ENCODE results near the gene MYPOP. TPM values are rescaled to one million over a fixed set of nuclear protein-coding genes. Genes with fewer than 3 reads are reported as not detected.
A peak's percentile ranks its signal among the peaks of the same experiment; 100 is the strongest.

The MYPOP gene
- total and polyA plus RNA-seq, 10 of the 15 experiments (the other 5 are each of a cell fraction or from before 2014, with no cell fraction given): 0.47 to 9.4 (median 1.4) TPM

DNA sequence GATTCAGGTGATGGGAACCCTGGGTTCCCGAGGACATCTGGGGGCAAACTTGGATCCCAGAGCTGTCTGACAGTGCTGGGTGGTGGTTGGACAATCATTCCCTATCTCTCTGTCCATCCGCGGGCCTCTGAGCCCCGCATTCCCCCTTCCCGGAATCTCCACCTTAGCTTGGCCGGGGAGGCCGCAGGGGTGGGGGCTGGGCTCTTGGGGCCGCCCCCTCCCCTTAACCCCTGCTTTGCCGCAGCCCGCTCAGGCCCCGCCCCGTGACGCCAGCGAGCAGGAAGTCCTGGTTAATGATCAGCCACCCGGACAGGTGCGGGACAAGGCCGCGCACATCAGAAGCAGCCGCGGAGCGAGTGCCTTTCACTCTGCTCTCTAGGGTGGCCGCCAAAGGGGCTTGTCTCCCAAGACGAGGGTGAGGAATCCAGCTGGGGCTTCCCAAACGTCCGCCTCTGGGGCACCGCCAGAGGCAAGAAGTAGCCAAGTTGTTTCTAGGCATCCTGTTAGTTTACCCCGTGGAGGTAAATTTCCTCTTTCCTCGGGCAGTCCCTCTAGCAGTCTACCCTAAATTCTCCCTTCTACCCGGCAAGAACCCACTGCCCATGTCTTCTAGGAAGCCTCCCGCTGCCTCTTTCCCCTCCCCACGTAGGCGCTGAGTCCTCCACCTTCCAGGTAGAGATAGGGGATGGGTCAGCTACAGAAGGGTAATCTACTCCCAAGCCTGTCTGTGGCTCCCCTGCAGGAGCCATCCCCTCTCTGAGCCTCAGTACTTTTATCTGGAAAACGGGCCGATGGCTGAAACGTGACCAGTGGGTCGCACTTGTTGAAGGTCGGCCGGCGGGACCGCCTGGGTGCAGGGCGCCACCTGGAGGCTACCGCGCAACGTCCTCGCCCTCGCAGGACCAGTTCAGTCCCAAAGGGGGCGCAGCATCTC lies 19.5 kb downstream of the MYPOP start (continued):
- TF ChIP-seq, protein P1, sequence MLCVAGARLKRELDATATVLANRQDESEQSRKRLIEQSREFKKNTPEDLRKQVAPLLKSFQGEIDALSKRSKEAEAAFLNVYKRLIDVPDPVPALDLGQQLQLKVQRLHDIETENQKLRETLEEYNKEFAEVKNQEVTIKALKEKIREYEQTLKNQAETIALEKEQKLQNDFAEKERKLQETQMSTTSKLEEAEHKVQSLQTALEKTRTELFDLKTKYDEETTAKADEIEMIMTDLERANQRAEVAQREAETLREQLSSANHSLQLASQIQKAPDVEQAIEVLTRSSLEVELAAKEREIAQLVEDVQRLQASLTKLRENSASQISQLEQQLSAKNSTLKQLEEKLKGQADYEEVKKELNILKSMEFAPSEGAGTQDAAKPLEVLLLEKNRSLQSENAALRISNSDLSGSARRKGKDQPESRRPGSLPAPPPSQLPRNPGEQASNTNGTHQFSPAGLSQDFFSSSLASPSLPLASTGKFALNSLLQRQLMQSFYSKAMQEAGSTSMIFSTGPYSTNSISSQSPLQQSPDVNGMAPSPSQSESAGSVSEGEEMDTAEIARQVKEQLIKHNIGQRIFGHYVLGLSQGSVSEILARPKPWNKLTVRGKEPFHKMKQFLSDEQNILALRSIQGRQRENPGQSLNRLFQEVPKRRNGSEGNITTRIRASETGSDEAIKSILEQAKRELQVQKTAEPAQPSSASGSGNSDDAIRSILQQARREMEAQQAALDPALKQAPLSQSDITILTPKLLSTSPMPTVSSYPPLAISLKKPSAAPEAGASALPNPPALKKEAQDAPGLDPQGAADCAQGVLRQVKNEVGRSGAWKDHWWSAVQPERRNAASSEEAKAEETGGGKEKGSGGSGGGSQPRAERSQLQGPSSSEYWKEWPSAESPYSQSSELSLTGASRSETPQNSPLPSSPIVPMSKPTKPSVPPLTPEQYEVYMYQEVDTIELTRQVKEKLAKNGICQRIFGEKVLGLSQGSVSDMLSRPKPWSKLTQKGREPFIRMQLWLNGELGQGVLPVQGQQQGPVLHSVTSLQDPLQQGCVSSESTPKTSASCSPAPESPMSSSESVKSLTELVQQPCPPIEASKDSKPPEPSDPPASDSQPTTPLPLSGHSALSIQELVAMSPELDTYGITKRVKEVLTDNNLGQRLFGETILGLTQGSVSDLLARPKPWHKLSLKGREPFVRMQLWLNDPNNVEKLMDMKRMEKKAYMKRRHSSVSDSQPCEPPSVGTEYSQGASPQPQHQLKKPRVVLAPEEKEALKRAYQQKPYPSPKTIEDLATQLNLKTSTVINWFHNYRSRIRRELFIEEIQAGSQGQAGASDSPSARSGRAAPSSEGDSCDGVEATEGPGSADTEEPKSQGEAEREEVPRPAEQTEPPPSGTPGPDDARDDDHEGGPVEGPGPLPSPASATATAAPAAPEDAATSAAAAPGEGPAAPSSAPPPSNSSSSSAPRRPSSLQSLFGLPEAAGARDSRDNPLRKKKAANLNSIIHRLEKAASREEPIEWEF (IDR thresholded peaks at IDR 0.05; ENCODE audit: insufficient replicate concordance, low read depth, low read length): no peak
- TF ChIP-seq SRF (IDR thresholded peaks at IDR 0.05; ENCODE audit: low read depth in 2 of 2, low read length in 2 of 2) (no peak), FOXM1 (IDR thresholded peaks at IDR 0.05; ENCODE audit: low read depth, low read length) (peak; percentile 71), RAD51 (IDR thresholded peaks at IDR 0.05) (peak; percentile 13; the same call in 1 of the 2 replicates), ZNF384 (IDR thresholded peaks at IDR 0.05; ENCODE audit: borderline replicate concordance, low read depth, low read length) (peak; percentile 89), FOS (IDR thresholded peaks at IDR 0.05; ENCODE audit: borderline replicate concordance, extremely low read depth, insufficient read length) (no peak), NRF1 (conservative IDR thresholded peaks at IDR 0.05; ENCODE audit: low read depth, low read length) (no peak), HDGF (IDR thresholded peaks at IDR 0.05) (peak; percentile 11; the same call in 1 of the 2 replicates), ZNF274 (IDR thresholded peaks at IDR 0.05; ENCODE audit: insufficient read depth, insufficient read length) (no peak), SMARCA5 (IDR thresholded peaks at IDR 0.05) (peak; percentile 99), MYC (IDR thresholded peaks at IDR 0.05; ENCODE audit: insufficient read depth, insufficient read length, insufficient replicate concordance, low read length, severe bottlenecking) (no peak), ESRRA (IDR thresholded peaks at IDR 0.05; ENCODE audit: low read length) (peak; percentile 88)
- TF ChIP-seq, protein P2, sequence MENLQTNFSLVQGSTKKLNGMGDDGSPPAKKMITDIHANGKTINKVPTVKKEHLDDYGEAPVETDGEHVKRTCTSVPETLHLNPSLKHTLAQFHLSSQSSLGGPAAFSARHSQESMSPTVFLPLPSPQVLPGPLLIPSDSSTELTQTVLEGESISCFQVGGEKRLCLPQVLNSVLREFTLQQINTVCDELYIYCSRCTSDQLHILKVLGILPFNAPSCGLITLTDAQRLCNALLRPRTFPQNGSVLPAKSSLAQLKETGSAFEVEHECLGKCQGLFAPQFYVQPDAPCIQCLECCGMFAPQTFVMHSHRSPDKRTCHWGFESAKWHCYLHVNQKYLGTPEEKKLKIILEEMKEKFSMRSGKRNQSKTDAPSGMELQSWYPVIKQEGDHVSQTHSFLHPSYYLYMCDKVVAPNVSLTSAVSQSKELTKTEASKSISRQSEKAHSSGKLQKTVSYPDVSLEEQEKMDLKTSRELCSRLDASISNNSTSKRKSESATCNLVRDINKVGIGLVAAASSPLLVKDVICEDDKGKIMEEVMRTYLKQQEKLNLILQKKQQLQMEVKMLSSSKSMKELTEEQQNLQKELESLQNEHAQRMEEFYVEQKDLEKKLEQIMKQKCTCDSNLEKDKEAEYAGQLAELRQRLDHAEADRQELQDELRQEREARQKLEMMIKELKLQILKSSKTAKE (IDR thresholded peaks at IDR 0.05; ENCODE audit: low read depth, poor library complexity, severe bottlenecking): peak; percentile 28
- TF ChIP-seq, protein P3, sequence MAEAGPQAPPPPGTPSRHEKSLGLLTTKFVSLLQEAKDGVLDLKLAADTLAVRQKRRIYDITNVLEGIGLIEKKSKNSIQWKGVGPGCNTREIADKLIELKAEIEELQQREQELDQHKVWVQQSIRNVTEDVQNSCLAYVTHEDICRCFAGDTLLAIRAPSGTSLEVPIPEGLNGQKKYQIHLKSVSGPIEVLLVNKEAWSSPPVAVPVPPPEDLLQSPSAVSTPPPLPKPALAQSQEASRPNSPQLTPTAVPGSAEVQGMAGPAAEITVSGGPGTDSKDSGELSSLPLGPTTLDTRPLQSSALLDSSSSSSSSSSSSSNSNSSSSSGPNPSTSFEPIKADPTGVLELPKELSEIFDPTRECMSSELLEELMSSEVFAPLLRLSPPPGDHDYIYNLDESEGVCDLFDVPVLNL (IDR thresholded peaks at IDR 0.05; ENCODE audit: low read depth, low read length): no peak
- TF ChIP-seq, protein P4, sequence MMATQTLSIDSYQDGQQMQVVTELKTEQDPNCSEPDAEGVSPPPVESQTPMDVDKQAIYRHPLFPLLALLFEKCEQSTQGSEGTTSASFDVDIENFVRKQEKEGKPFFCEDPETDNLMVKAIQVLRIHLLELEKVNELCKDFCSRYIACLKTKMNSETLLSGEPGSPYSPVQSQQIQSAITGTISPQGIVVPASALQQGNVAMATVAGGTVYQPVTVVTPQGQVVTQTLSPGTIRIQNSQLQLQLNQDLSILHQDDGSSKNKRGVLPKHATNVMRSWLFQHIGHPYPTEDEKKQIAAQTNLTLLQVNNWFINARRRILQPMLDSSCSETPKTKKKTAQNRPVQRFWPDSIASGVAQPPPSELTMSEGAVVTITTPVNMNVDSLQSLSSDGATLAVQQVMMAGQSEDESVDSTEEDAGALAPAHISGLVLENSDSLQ (IDR thresholded peaks at IDR 0.05): peak; percentile 60; the same call in 1 of the 2 replicates
- TF ChIP-seq, protein P5, sequence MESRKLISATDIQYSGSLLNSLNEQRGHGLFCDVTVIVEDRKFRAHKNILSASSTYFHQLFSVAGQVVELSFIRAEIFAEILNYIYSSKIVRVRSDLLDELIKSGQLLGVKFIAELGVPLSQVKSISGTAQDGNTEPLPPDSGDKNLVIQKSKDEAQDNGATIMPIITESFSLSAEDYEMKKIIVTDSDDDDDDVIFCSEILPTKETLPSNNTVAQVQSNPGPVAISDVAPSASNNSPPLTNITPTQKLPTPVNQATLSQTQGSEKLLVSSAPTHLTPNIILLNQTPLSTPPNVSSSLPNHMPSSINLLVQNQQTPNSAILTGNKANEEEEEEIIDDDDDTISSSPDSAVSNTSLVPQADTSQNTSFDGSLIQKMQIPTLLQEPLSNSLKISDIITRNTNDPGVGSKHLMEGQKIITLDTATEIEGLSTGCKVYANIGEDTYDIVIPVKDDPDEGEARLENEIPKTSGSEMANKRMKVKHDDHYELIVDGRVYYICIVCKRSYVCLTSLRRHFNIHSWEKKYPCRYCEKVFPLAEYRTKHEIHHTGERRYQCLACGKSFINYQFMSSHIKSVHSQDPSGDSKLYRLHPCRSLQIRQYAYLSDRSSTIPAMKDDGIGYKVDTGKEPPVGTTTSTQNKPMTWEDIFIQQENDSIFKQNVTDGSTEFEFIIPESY (IDR thresholded peaks at IDR 0.05): peak; percentile 36; the same call in 1 of the 2 replicates

All from GM12878 (cell line).